ENCODE results near the gene PACRG.

Gene PACRG

DNA sequence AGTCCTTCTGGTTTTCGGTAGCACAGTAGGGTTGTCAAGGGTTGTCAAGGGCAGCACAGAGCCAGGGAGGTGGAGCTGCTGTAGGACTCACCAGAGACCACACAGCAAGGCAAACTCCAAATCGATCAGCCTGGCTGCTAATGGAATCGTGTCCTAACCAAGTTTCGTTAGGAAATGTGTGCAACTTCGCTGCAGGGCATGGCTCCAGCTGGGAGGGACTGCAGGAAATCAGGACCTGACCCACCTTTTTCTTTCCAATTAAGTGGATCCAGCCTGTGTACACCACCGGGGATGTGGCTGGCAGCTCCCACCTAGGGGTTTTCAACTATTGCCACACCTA is 435.1 kb downstream of the PACRG start:
- DNase-seq (ENCODE audit: extremely low read depth, low read depth), result no peak
- TF ChIP-seq CTCF (IDR thresholded peaks at IDR 0.05; ENCODE audit: low read depth, low read length), result no peak

- no peak for TF ChIP-seq CTCF (IDR thresholded peaks at IDR 0.05; ENCODE audit: low read depth, low read length)
- no peak for DNase-seq (ENCODE audit: extremely low read depth, low read depth)
Observed at GRCh38 chr6:163164175-163164900, 436.6 kb downstream of the PACRG start.

- TF ChIP-seq CTCF (IDR thresholded peaks at IDR 0.05; ENCODE audit: low read depth, low read length), result no peak
Observed at GRCh38 chr6:163165155-163165910, 437.6 kb downstream of the PACRG start.

DNA sequence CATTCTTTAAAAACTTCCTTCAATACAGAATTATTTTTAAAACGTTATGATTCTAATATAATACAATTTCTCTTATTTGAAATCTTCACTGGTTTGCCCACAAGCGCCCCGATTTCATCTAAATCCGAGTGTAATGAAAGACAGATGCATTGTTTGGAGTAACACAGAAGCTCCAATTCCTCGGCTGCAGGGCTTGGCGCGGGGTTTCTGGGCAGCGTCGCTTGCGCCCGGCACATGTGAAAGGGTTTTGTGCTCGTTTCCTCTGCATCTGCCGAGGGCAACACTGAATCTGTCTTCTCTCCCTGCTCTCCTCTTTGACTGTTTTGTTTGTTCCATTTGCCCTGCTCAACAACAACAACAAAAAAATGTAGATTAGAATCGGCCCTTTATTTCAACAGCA is 438.1 kb downstream of the PACRG start:
- no peak for TF ChIP-seq CTCF (IDR thresholded peaks at IDR 0.05; ENCODE audit: low read depth, low read length)
- DNase-seq (ENCODE audit: extremely low read depth, low read depth), result no peak

More at GRCh38 chr6:163165155-163165910, 437.6 kb downstream of the PACRG start:
- no peak for DNase-seq (ENCODE audit: extremely low read depth, low read depth)

DNA sequence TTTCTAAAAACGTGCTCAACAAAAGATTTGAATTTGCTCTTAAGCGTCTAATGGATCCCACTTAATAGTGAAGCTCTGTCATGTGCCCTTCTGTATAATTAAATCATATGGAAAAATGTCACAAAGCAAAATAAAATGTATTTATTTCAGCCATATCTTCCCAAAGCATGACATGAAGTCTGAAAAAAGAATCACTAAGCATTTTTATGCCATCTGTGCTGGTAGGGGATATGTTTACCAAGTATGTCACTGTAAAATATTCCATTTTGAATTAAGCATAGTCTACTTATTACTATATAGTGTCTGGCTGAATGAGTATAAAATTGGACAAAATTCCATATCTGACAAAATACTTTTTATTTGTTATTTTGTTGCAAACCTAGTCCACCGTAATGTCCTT is 438.7 kb downstream of the PACRG start:
- no peak for DNase-seq (ENCODE audit: extremely low read depth, low read depth)
- no peak for TF ChIP-seq CTCF (IDR thresholded peaks at IDR 0.05; ENCODE audit: low read depth, low read length)

DNA sequence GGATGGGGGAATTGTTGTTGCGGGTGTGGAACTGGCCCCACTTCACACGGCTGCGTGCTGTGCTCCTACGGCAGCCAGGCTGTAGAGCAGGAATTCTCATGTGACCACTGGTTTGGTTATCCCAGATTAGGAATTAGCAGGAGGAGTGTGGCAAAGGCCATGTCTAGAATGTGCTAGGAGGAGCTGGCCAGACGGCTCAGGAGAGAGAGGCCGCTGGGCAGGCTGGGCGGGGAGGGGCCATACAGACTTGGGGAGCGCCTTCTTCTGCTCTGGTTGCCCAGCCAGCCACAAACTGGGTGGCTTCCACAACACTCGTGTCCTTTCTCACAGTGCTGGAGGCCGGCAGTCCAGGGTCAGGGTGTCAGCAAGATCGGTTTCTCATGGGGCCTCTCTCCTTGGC is 441.7 kb downstream of the PACRG start:
- TF ChIP-seq CTCF (IDR thresholded peaks at IDR 0.05; ENCODE audit: low read depth, low read length), result no peak

DNA sequence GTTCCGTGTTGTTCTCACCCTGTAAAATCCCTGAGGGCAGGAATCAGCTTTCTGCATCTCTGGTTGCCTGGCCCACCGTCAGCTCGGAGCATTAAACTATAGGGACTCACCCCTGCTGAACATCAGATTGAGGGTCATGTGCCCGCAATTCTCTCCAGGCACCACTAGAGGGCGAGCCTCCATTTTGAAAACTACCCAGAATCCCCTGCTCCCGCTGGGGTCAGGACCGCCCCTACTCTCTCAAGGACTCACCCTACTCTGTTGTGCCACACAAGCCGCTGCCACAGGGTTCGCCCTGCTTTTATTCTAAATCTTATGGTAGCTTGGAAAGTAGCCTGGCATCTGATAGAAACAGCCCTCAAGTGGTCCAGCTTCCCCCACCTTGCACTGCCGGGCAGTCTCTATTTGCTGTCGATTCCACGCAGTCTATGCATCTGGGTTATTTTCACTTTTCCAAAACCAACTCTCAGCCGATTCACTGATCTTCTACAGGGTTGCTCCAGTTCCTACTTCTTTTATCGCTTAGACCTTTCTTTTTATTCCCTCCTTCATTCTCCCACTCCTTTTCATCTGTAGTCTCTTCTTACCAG is 442.6 kb downstream of the PACRG start:
- no peak for DNase-seq (ENCODE audit: extremely low read depth, low read depth)
- TF ChIP-seq CTCF (IDR thresholded peaks at IDR 0.05; ENCODE audit: low read depth, low read length), result peak; percentile 46

More for the DNA sequence above, 441.7 kb downstream of the PACRG start:
- DNase-seq (ENCODE audit: extremely low read depth, low read depth), result no peak

Measured in AG09319 (cell line).